ENCODE measurements around the gene PRKCE. TPM values are rescaled to one million over a fixed set of nuclear protein-coding genes. Genes with fewer than 3 reads are reported as not detected.

PRKCE gene
- total RNA-seq, 1 donor from 2014 or later: 14.8 TPM

DNA sequence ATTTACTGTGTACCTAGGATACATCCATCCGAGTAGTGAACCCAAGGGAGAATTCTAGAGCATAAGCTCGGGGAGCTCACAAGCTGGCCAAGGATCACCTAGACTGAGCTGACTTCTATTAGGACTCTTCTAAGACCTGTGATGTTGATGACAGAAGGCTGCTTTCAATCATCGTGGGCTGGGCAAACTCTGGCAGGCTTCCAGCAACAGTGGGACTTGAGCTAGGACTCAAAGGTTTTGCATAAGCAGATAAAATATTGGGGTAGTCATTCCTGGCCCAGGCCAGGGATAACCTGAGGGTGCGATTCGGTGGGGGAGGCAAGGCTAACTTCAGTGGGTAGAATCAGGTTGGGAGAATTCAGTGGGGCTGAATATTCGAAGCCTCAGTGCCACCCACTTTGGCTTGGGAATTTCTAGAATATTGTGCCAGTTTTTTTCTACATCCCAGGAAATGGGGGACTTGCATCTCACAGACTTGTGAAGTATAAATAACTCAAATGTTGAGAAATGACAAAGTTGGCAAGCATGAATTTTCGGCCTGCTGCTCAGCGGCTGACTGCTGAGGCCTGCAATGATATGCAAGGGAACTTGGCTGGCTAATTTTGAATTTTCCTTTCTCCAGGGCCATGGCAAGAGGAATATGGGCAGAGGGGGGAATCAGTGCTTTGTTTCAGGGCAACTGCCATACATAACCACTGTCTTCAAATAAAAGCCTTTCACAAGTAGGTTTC lies 274.3 kb downstream of the PRKCE start:
- ATAC-seq: no peak
- no peak for DNase-seq
- intact Hi-C loops (cut with micrococcal nuclease): loop anchor here (5.0 kb wide), 1 partner anchor 158 kb away; no protein-coding TSS in a partner anchor

DNA sequence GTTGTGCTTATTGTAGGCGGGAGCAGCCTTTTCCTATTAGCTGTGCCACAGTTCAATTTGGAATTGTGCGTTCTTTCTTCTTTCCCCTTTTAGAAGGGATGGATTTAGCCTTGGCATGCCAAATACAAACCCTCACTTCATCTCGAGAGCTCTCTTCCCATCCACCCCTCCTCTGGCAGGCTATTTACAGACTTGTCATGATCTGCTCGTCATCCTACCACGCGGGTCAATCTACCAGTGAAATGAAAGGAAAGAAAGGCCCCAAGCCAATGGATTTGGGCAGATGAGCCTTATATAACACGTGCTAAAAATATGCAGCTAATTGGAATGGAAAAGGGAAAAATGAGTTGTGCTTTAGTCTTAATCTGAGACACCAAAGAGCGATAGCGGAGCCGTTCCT lies 277.5 kb downstream of the PRKCE start:
- intact Hi-C loops (cut with micrococcal nuclease): loop anchor here (5.0 kb wide), 1 partner anchor 162 kb away; no protein-coding TSS in a partner anchor
- DNase-seq (peak; percentile 50), ATAC-seq (peak; percentile 93)

DNA sequence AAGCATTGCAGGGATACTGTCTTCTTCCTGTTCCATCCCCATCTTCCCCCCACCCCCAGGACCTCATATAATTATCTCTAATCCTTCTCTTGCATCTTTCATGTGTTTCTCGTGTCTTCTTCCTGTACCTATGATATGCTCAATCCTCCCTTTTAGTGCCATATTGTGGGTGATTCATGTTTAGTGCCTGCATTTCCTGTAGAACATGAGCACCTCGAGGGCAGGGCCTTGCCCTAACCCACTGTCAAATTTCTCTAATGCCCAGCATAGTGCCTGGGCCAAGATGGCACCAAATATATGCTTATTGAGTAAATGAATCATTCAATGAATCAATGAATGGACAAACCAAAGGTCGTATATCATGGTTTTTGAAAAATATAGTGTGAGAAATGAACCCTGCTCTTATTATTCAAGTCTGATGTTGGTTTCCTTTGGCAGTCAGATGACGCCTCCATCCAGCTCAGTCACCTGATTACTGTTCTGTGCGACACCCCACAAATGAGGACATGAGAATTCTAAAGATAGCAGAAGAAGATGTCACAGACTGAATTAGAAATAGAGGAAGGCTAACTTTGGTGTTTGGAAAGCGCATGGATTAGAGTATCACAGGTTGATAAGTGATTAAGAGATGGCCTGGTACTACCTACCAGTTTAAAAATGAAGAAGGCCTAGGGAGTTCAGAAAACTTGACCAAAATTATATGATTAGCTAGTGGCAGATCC lies 278.4 kb downstream of the PRKCE start:
- no peak for DNase-seq
- intact Hi-C loops (cut with micrococcal nuclease): loop anchor here (5.0 kb wide), 1 partner anchor 163 kb away; no protein-coding TSS in a partner anchor
- peak; percentile 18 for ATAC-seq

DNA sequence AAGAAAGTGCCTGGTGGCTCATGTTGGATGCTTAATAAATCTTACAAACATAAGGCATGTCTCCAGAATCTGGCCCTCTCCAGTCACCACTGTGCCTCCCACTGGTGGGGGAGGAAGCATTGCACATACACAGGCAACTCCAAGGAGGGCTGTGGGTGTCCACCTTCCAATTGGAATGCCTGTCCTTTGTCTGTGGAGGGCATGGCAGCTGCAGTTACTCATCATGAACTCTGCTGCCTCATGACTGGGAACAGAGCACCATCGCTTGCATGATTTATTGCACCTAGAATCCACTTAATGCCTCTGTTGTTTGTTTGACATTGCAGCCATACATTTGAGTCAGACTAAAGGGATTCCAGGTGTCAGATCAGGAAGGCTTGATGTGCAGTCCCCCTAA lies 278.9 kb downstream of the PRKCE start:
- ATAC-seq (no peak), DNase-seq (no peak)
- intact Hi-C loops (cut with micrococcal nuclease): no loop called here

DNA sequence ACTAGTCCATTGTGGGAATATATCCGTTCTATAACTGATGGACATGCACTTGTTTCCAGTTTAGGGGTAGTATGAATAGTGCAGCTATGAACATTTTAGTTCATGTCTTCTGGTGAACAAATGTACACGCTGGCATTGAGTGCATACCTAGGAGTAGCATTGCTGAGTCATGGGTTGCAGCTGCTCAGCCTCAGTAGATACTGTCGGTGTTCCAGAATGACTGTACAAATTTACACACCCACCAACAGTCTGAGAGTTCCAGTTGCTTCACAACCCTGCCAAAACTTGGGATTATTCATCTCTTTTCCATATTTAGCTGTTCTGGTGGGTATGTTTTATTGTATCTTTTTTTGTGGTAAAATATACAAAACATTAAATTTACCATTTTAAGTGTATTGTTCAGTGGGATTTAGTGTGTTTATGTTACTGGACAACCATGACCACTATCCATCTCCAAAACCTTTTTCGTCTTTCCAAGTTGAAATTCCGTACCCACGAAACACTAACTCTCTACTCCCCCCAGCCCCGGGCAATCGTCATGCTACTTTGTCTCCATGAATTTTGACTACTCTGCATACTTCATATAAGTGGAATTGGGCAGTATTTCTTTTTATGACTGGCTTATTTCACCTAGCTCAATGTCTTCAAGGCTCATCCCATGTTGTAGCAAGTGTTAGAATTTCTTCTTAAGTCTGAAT lies 281.0 kb downstream of the PRKCE start:
- intact Hi-C loops (cut with micrococcal nuclease): no loop called here
- ATAC-seq (no peak), DNase-seq (no peak)

DNA sequence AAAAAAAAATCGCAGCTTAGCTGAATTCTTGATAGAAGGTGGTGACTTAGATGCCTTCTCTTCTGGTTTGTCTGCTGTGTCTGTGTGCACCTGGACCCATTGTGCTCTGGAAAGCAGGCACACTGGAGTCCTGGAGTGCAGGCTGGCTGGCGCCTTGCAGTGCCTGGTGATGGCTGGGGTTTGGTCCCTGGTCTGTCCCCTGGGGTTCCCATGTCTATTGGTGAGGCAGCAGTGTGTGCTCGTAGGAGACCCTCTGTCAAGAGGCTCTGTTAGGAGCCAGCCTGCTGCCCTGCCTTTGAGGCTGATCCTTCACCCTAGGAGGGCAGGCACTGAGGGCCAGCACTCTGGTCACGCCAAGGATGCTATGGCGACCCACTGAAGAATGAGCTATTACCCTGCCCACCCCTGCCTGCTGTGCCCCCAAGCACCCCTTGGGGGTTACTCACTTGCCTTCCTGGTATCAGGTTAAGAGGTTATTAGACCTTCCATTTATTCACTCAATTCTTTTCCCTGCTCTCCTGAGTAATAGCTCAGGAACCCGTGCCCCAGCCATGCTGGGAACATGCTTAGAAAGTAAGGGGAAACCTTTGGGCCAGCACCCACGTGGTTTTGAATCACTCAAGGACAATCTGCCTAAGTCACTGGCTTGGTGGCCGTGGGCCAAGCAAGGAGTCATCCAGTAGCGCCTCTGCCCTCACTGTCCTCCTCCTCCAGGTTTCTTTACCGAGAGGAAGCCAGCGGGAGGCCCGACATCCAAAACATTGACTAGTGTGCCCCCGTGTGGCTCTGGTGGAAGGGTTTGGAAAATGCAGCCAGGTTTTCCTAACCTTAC lies 284.5 kb downstream of the PRKCE start:
- intact Hi-C loops (cut with micrococcal nuclease): loop anchor here (5.0 kb wide), 1 partner anchor 294 kb away; no protein-coding TSS in a partner anchor
- ATAC-seq (peak; percentile 91), DNase-seq (peak; percentile 94)

DNA sequence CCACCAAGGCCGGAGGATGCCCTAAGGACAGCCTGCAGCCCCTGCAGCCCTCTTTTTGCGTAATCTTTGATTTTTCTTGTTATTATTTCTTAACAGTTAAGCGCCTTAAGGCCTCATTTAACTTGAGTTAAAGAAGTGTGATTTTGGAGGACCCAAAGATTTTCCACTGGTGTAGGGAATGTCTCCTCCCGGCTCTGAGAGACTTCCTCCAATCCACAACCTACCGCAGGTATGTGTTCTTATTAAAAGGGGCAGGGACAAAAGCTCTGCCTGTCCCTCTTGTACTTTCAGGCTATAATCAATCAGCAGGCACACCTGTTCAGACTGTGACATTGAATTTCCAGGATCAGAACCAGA lies 285.1 kb downstream of the PRKCE start:
- ATAC-seq (no peak), DNase-seq (no peak)
- intact Hi-C loops (cut with micrococcal nuclease): loop anchor here (5.0 kb wide), 1 partner anchor 294 kb away; no protein-coding TSS in a partner anchor

DNA sequence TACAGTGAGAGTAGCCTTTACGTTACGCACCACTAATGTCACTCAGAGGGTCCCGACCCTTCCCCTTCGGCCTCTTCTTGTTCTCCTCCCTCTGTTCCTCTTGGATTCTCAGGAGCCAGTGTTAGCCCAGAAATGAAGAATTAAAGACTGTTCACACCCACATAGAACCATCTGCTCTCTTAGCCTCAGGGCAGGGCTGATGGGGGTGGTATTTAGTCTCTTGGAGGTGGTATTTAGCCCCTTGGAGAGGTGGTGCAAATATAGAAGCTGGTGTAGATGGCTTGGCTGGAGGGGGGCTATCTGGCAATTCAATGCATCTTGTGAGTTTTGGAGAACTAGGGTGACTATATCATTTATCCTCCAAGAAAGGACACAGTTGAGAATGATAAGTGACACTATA lies 286.5 kb downstream of the PRKCE start:
- intact Hi-C loops (cut with micrococcal nuclease): loop anchor here (5.0 kb wide), 1 partner anchor 296 kb away; no protein-coding TSS in a partner anchor
- no peak for DNase-seq
- ATAC-seq: no peak

DNA sequence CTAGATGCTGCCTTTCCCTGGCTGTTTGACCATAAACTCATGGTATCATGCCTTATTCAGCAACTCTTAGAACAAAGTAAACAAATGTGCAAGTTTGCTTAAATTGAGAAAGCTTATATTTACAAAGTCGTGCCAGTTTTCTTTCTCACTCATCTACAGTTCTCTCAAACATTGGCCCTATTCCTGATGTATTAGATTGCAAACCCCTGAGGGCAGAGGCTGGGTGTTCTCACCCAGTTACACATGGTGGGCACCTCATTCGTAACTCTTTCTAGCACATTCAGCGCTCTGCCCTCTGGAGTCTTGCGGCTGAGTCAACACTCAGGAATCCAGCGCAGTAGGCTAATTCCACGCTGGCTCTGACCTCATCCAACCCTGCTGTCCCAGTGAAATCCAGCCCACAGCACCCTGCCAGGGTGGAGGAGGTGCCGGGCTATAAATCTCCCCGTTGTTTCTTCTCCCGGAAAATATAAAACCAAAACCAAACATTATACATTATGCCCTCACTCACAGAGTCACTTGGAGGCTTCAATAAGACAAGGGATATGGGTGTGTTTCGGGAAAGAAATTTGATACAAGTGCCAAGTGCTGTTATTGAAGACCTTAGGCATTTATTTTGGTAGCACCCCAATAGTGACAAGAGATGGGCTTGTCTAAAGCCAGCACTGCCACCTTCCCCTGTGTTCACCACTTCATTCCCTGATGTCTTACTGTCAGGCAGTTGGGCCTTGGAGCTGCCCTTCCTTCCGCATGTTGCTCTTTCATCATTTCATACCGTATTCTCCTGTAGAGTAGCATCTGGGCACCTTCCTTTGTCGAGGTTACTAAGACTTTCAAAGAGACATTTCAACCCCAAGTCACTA lies 287.4 kb downstream of the PRKCE start:
- ATAC-seq (peak; percentile 78), DNase-seq (peak; percentile 68)
- intact Hi-C loops (cut with micrococcal nuclease): loop anchor here (5.0 kb wide), 1 partner anchor 297 kb away; no protein-coding TSS in a partner anchor

DNA sequence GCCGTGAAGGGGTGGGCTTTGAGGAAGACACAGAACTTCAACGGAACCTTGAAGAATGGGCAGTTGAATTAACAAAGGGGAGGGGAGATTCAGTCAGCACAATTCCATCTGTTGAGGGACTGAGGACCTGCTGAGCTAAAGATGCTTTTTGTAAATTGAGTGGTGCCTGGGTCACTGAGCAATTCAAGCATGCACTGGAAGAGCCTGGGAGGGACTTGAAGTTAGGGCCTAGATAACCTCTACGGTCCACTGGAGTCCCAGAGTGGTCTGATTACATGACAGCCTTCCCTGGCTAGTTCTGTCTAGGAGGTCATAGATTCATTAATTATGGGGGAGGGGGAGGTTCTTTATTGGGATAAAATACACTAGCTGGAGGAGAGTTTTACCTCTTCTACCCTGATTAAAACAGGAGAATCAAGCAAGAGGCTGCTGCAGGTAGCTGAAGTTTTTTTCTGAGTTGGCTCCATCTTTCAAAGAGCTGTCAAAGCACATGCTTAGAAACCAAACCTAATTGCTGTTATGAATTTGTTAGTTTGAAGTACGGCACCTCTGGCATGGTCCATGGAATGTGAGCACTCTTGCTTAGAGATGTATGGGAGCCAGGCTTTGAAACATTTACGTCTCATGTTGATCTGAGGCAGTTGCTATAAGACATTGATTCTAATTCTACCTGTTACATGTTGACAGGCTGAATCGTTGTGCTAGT lies 290.2 kb downstream of the PRKCE start:
- DNase-seq: no peak
- intact Hi-C loops (cut with micrococcal nuclease): no loop called here

DNA sequence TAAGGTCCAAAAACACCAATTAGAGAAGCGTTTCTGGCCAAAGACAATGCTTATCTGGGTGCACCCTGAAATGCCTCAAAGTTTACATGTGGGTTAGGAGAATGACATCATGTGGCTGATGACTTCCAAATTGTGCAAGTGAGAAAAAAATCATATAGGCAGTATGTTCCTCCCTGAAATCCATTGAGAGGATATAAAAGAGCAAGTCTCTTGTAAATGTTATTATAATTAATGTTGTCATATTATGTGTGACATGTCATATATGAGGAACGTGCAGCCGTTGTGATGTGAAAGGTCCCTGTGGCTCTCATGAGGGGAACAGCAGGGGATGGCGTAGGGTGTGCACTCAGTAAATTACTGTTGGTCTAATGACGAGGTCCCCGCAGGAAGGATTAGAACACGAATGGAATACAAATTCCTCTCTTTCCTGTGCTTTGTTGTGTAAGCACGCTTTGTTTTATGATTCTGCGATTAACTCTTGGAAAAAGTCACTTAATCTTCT lies 290.8 kb downstream of the PRKCE start:
- intact Hi-C loops (cut with micrococcal nuclease): no loop called here
- DNase-seq (no peak), ATAC-seq (no peak)

More for the DNA sequence above, 290.2 kb downstream of the PRKCE start:
- ATAC-seq: no peak

DNA sequence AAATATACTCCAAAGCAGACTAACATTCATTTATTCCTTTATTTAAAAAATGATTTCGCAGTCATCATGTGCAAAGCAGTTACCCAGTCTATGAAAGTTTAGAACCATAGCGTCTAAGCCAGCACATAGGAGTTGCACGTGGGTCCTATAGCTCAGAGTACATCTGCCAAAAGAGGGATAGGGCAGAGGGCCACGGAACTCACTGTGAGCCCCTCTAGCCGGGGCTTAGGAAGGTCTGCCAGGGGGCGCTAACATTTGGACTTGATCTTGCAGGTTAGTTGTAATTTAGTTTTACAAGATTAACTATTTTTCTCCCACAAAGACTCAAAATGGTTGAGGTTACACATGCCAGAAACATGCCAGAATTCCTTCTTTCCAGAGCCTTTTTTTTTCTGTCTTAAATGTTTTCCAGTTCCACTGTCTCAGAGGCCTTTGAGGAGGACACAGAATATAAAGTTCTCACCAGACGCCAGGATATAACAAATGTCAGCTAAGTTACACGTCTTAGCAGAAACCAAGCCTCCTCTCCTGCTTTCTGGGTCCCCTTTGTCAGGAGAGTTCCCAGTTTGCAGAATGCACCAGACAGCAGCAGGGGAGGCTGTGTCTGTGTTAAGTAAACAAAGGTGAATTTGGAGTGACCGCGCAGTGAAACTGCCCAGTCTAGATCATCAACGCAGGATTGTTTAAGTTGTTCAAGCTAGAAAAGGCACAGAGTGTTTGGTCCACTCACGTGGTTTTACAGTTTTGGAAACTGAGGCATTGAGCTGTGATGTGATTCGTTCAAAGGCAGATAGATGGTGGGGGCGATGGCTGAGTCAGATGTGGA lies 292.0 kb downstream of the PRKCE start:
- DNase-seq (no peak), ATAC-seq (no peak)
- intact Hi-C loops (cut with micrococcal nuclease): no loop called here

DNA sequence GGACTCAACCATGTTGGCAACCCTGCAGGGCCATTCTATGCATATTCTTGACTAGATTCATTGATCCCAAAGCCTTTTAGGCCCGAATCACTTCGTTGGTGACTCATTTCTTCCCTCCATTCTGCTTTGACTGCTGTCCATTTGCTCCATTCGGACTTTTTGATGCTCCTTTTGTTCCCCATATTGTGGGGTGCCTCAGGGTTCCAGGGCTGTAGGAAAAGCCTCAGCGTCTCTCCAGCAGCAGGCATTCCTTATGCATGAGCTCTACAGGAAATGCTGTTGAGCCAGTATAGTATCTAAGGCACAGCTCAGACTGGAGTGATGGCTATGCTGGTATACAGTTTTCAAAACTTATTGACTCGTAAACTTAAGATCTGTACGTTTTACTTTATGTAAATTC lies 292.6 kb downstream of the PRKCE start:
- intact Hi-C loops (cut with micrococcal nuclease): no loop called here
- DNase-seq (no peak), ATAC-seq (no peak)

DNA sequence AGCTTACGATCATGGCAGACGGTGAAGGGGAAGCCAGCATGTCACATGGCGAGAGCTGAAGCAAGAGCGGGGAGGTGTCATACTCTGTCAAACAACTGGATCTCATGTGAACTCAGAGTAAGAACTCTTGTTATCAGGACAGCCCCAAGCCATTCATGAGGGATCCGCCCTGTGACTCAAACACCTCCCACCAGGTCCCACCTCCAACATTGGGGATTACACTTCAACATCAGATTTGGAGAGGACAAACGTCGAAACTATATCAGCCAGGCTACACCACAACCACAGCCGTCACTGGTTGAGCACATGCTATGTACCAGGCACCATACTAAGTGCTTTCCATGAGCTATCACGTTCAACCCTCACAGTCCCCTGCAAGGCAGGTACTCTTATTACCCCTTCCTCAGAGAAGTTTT lies 293.8 kb downstream of the PRKCE start:
- DNase-seq: no peak
- no peak for ATAC-seq
- intact Hi-C loops (cut with micrococcal nuclease): no loop called here

DNA sequence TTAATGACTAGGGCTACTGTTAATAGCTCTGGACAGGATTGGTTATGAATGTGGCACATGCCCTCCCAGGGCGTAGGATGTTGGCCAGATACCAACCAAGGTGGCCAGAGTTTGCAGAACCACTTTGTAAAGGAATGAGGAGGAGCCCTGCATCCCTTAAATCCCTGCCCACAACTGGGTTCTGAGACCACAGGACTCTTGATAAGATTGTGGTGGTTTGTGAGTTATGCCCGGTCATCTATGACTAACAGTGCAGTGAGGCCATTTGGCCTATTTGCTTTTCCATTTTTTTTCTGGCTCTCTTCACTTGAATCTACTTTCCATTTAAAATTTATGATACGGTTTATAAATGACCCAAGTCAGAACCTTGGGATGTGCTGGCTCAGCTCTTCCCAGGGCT lies 294.5 kb downstream of the PRKCE start:
- DNase-seq (no peak), ATAC-seq (no peak)
- intact Hi-C loops (cut with micrococcal nuclease): no loop called here

DNA sequence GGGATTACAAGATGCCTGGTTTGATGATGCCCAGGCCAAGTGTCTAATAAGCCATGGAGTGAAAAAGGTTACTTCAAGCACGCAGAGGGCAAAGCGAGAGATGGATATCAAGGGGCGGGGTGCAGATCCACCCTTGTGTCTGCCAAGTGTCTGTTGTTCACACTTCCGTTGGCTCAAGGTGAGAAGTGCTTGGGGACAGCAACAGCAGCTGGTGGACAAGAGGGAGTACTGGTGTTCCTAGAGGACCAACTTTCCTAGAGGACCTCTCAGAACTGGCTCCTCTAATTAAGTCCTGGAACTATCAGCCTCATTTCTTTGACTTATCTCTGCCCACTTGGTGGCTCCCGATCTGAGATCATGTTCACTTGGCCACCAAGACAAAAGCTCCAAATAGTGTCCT lies 299.1 kb downstream of the PRKCE start:
- no peak for DNase-seq
- intact Hi-C loops (cut with micrococcal nuclease): no loop called here

More for the DNA sequence above, 299.1 kb downstream of the PRKCE start:
- ATAC-seq: no peak

Data from left ventricle myocardium superior (tissue), 1 donor.